ENCODE measurements around the gene NTRK3. TPM values are rescaled to one million over a fixed set of nuclear protein-coding genes. Genes with fewer than 3 reads are reported as not detected.

The NTRK3 gene
- total and polyA plus RNA-seq, 12 donors: 0.45 to 5.6 (median 2.3) TPM

DNA sequence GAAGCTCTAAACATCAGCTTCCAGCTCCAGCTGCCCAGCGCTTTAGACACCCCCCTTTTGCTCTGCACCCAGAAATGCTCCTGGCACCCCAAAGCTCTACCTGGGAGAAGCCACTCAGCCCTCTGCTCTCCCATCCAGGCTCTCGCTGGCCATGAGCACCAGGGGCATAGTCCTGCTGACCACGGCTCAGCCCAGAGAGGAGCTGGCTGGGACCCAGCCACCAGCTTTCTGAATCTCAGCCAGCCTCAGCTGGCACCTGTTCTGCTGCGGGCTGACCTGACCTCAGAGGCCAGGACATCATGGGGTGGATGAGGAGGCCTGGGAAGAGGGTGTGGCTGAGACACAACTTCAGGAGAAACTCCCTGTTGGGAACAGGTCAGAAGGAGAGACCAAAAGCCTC is 8.6 kb downstream of the NTRK3 start:
- Histone ChIP-seq H3K27me3 (peaks cover 0 to 27% (median 13%) of the 10 kb centered on the region in 7 donors), H3K36me3 (no peaks in the 10 kb centered on the region), H3K4me1 (peaks cover 0 to 19% (median 8%) of the 10 kb centered on the region in 9 donors), H3K27ac (no peak overlapping the region), H3K4me3 (no peak overlapping the region), H3K9me3 (no peaks in the 10 kb centered on the region)
- 56 to 61% methylated on average over 4 of the region's 4 CpGs for WGBS, 2 donors
- peak; percentile 24 to 65 (median 52) for ATAC-seq
- TF ChIP-seq, protein P1, sequence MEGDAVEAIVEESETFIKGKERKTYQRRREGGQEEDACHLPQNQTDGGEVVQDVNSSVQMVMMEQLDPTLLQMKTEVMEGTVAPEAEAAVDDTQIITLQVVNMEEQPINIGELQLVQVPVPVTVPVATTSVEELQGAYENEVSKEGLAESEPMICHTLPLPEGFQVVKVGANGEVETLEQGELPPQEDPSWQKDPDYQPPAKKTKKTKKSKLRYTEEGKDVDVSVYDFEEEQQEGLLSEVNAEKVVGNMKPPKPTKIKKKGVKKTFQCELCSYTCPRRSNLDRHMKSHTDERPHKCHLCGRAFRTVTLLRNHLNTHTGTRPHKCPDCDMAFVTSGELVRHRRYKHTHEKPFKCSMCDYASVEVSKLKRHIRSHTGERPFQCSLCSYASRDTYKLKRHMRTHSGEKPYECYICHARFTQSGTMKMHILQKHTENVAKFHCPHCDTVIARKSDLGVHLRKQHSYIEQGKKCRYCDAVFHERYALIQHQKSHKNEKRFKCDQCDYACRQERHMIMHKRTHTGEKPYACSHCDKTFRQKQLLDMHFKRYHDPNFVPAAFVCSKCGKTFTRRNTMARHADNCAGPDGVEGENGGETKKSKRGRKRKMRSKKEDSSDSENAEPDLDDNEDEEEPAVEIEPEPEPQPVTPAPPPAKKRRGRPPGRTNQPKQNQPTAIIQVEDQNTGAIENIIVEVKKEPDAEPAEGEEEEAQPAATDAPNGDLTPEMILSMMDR (IDR thresholded peaks at IDR 0.05): no peak
- intact Hi-C loops (cut with DNase I): loop anchor here in 8 of 10 donors (2.0 to 10.0 kb wide), 10 partner anchors 209 to 1626 kb away; no protein-coding TSS in a partner anchor
- peak in 1 of 2 donors; percentile 33 for DNase-seq

DNA sequence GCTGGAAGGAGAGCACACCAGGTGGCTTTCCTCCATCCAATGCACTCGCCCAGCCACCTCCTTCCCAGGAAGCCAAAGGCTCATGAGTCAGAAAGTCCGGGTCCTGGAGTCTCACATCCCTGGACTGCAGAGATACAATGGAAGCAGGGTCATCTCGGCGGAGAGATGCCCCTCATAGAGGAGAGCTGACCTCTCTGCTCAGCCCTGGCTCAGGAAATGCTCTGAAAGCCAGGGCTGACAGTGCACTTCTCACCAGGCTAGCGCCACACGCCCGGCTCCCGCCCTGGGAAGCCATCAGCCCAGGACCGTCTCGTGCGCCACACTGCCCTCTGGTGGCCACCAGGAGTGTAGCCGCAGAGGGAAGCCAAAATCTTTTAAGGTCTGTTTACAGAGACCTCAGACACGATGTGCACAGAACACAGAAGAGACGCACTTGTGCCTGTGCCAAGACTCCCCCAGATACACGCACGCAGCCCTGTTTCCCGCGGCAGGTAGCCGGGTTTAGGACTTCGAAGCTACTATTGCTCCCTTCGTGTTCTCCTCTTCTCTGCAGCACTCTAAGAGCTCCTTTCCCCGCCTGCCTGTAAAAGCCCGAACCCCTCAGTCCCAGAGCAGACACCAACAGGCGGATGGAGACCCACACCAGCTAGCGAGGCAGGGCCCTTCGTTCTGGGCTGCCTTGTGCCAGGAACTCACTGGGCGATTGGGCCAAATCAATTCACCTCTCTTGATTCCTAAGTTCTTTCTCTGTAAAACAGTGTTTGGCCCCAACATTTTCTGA is 9.7 kb downstream of the NTRK3 start:
- H3K4me1 ChIP-seq: peaks cover 0 to 19% (median 8%) of the 10 kb centered on the region in 9 donors
- ATAC-seq (peak; percentile 78 to 91 (median 84)), DNase-seq (peak; percentile 66 to 78)
- TF ChIP-seq, protein P1 (IDR thresholded peaks at IDR 0.05): peak; percentile 87 to 97 (median 96)
- no peaks in the 10 kb centered on the region for H3K36me3 ChIP-seq
- peaks cover 0 to 16% (median 3%) of the 10 kb centered on the region in 7 donors for H3K27me3 ChIP-seq
- 15 to 16% methylated on average over 27 of the region's 27 CpGs for WGBS, 2 donors
- intact Hi-C loops (cut with DNase I): loop anchor here in 8 of 10 donors (2.0 to 10.0 kb wide), 10 partner anchors 210 to 1625 kb away; no protein-coding TSS in a partner anchor
- H3K4me3 ChIP-seq: peak overlapping the region in 1 of 10 donors; percentile 13
- no peak overlapping the region for H3K27ac ChIP-seq
- H3K9me3 ChIP-seq: no peaks in the 10 kb centered on the region

DNA sequence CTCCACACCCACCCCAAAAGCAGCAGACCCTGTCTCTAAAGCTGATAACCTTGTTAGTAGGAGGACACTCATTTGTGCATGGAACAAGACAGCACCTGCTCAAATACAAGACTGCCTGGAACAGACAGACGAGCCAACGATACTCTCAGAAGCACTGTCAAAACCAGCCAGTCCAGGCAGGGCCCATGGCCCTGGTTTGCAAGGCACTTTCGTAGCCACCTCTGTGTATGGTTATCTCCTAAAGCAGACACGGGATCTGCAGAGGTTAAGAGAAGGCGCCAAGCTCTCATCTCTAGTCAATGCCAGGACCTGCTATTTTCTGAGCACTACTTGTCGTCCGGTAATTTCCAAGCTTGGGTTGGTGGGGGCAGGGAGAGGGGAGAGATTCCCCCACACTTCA is 10.5 kb downstream of the NTRK3 start:
- Histone ChIP-seq H3K27ac (no peak overlapping the region), H3K4me1 (peaks cover 0 to 19% (median 8%) of the 10 kb centered on the region in 9 donors), H3K27me3 (peaks cover 0 to 12% (median 0%) of the 10 kb centered on the region in 7 donors), H3K36me3 (no peaks in the 10 kb centered on the region), H3K9me3 (no peaks in the 10 kb centered on the region), H3K4me3 (no peak overlapping the region)
- 53 to 63% methylated on average over 7 of the region's 7 CpGs for WGBS, 2 donors
- ATAC-seq: no peak
- no peak for DNase-seq
- TF ChIP-seq, protein P1 (IDR thresholded peaks at IDR 0.05): no peak
- intact Hi-C loops (cut with DNase I): loop anchor here in 8 of 10 donors (2.0 to 10.0 kb wide), 10 partner anchors 211 to 1624 kb away; no protein-coding TSS in a partner anchor

DNA sequence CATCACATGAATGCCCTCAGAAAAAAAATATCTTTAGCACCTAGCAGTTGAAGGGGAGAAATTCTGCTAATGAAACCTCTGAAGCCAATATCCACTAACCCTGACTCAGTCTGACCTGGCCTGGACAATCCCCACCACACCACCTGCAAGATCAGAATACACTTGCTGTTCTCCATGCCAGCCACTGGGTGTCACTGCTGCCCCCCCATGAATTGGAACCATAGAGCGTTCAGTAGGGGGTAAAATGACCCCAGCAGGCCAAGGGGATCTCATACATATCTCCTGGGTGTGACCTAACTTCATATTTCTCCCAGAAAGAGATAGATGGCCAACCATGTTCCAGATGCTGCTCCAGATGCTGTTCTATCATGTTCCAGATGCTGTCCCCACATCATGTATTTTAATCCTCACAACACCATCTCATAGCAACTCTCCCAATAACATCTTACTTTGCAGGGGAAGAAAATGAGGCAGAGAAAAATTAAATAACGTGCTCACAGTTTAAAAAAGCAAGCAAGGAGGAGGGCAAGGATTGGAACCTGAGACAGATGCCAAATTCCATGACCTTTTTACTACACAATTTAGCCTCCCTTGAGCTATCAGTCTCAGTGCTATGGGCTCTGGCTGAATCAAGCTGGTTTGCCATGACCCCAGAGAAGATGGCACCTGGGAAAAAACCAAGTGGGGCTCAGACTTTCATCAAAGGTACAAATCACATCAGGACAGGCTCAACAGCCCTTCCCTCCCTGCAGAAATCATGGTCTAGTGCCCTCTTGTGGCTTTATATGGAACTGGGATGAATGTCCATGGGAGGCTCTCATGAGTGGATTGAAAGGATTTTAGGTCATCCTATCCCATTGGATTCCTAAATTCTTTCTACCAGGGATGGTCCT is 12.4 kb downstream of the NTRK3 start:
- peaks cover 0 to 16% (median 0%) of the 10 kb centered on the region in 7 donors for H3K27me3 ChIP-seq
- peaks cover 0 to 19% (median 8%) of the 10 kb centered on the region in 9 donors for H3K4me1 ChIP-seq
- no peak overlapping the region for H3K27ac ChIP-seq
- no peak for ATAC-seq
- TF ChIP-seq, protein P1 (IDR thresholded peaks at IDR 0.05): peak; percentile 31 to 59 (median 54)
- no peak overlapping the region for H3K4me3 ChIP-seq
- no peak for DNase-seq
- WGBS, 2 donors: 38% methylated on average over 2 of the region's 2 CpGs
- intact Hi-C loops (cut with DNase I): loop anchor here in 7 of 10 donors (5.0 to 10.0 kb wide), 5 partner anchors 309 to 1619 kb away; no protein-coding TSS in a partner anchor
- no peaks in the 10 kb centered on the region for H3K9me3 ChIP-seq
- no peaks in the 10 kb centered on the region for H3K36me3 ChIP-seq
